A673 (cell line): ENCODE data around the gene UVRAG. TPM values are rescaled to one million over a fixed set of nuclear protein-coding genes. Genes with fewer than 3 reads are reported as not detected.

Experiments
- BruUV-seq: library from RNA; stranded (reverse); fragments of 400-500 nt; replicated peaks from 2 replicates; lab custom pipeline; 2021; lab: Mats Ljungman, UMichigan
- CTCF ChIA-PET: fragments of 300-600 bp; sonication (Branson Sonifier 250); formaldehyde crosslinking; loops from one replicate; lab custom pipeline; 2022; ENCODE audit warnings: antibody characterized with exemption; lab: Charles Lee
- POLR2A ChIA-PET: fragments of 300-600 bp; sonication (Branson Sonifier 250); formaldehyde crosslinking; loops from one replicate; lab custom pipeline; 2022; ENCODE audit warnings: antibody characterized with exemption; ENCODE audit not compliant: low non-redundant PET; lab: Charles Lee
- DNase-seq: peaks from one replicate; pipeline ENCODE4 v3.0.0-alpha.2; 2015; ENCODE audit warnings: low spot score
- H3K27ac ChIP-seq: fragments of 200-600 bp; sonication (generic); 2 replicates; pipeline ENCODE4 v1.5.1; 2016; ENCODE audit warnings: mixed run types, low read depth, mild to moderate bottlenecking, mixed read lengths, antibody characterized with exemption, low read length; ENCODE audit not compliant: poor library complexity, severe bottlenecking
- H3K27me3 ChIP-seq: fragments of 200-600 bp; sonication (generic); replicated peaks from 2 replicates; pipeline ENCODE4 v1.6.1; 2017; ENCODE audit warnings: mixed run types, low read depth, mild to moderate bottlenecking, mixed read lengths, antibody characterized with exemption, low read length; ENCODE audit not compliant: insufficient read depth, poor library complexity
- H3K36me3 ChIP-seq: fragments of 200-600 bp; sonication (generic); 2 replicates; pipeline ENCODE4 v1.6.1; 2016; ENCODE audit warnings: mixed run types, mild to moderate bottlenecking, mixed read lengths, antibody characterized with exemption, low read length; ENCODE audit not compliant: insufficient read depth, poor library complexity, severe bottlenecking
- H3K4me1 ChIP-seq: fragments of 200-600 bp; sonication (generic); 2 replicates; pipeline ENCODE4 v1.6.1; 2017; ENCODE audit warnings: mixed run types, mild to moderate bottlenecking, mixed read lengths, antibody characterized with exemption, low read length; ENCODE audit not compliant: insufficient read depth, poor library complexity, severe bottlenecking
- H3K4me3 ChIP-seq: fragments of 200-600 bp; sonication (generic); 2 replicates; pipeline ENCODE4 v1.5.1; 2016; ENCODE audit warnings: low read depth, mixed run types, mild to moderate bottlenecking, mixed read lengths, low read length; ENCODE audit not compliant: poor library complexity, severe bottlenecking
- H3K9me3 ChIP-seq: fragments of 200-600 bp; sonication (generic); 2 replicates; pipeline ENCODE4 v1.6.1; 2016; ENCODE audit warnings: mixed run types, low read depth, mild to moderate bottlenecking, mixed read lengths, antibody characterized with exemption, low read length; ENCODE audit not compliant: poor library complexity, severe bottlenecking
- CTCF ChIP-seq: fragments of 300-800, 200-600 bp; sonication (generic); conservative IDR thresholded peaks from 2 replicates; pipeline ENCODE4 v1.5.1; 2017; ENCODE audit warnings: low read depth, mild to moderate bottlenecking, antibody characterized with exemption, low read length, moderate library complexity, mixed read lengths
- EZH2 ChIP-seq: fragments of 200-600 bp; sonication (generic); IDR thresholded peaks from 2 replicates; pipeline ENCODE4 v1.6.1; 2017; ENCODE audit warnings: borderline replicate concordance, low read depth, mild to moderate bottlenecking, mixed read lengths, antibody characterized with exemption, low read length; ENCODE audit not compliant: poor library complexity, severe bottlenecking
- intact Hi-C: fragments of 100-400 bp; cut with micrococcal nuclease; formaldehyde crosslinking; loops from one replicate; pipeline ENCODE4 v1.10.0; 2022; ENCODE audit not compliant: unreplicated experiment
- total RNA-seq: library from RNA; stranded (reverse); gene quantifications from 2 replicates; pipeline ENCODE4 v1.2.3, GENCODE V29; 2021

Gene UVRAG
- total RNA-seq, 1 experiment from 2014 or later: 21.1 TPM

DNA sequence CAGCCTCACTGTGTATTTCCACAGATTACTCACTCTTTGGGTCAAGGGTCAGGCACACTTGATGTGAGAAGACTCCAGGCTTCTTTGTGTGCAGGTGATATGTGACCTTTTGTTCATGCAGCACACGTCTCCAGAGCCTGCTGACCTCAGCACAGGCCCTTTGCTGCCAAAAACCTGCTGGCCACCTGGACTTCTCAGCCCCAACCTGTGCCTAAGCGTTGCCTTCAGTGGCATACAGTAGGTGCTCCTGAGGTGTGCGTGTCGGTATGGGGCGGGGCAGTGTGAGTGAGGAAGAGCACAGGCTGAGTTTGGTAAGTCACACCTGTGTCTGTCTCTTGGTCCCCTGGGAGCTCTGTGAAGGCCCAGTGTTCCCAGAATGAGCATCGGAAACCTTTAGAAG lies 333.2 kb downstream of the UVRAG start:
- intact Hi-C loops: no loop called here
- CTCF ChIA-PET: no interaction called here

GRCh38 chr11:76148941-76149613 lies 334.1 kb downstream of the UVRAG start:
- Histone ChIP-seq H3K27ac (no peak overlapping the region), H3K36me3 (no peaks in the 10 kb centered on the region), H3K9me3 (no peaks in the 10 kb centered on the region), H3K27me3 (no peaks in the 10 kb centered on the region), H3K4me3 (no peak overlapping the region), H3K4me1 (no peaks in the 10 kb centered on the region)
- BruUV-seq: no TSS peak
- POLR2A ChIA-PET: no interaction called here
- TF ChIP-seq EZH2: no peak
- TF ChIP-seq CTCF: no peak
- intact Hi-C loops: no loop called here
- no peak for DNase-seq
- CTCF ChIA-PET: no interaction called here

More for the DNA sequence above, 333.2 kb downstream of the UVRAG start:
- POLR2A ChIA-PET: no interaction called here
- no peak for TF ChIP-seq CTCF
- TF ChIP-seq EZH2: no peak
- H3K27me3 ChIP-seq: no peaks in the 10 kb centered on the region
- H3K9me3 ChIP-seq: no peaks in the 10 kb centered on the region
- H3K4me3 ChIP-seq: no peak overlapping the region
- no peak overlapping the region for H3K27ac ChIP-seq
- no peak for DNase-seq
- BruUV-seq: no TSS peak
- no peaks in the 10 kb centered on the region for H3K4me1 ChIP-seq
- H3K36me3 ChIP-seq: no peaks in the 10 kb centered on the region

- H3K27me3 ChIP-seq: no peaks in the 10 kb centered on the region
- no TSS peak for BruUV-seq
- no peak for DNase-seq
- no peaks in the 10 kb centered on the region for H3K36me3 ChIP-seq
- no peak overlapping the region for H3K4me3 ChIP-seq
- ChIA-PET POLR2A (no interaction called here), CTCF (no interaction called here)
- intact Hi-C loops: loop anchor here (5.0 kb wide), 1 partner anchor 347 kb away; no protein-coding TSS in a partner anchor
- H3K27ac ChIP-seq: no peak overlapping the region
- H3K4me1 ChIP-seq: no peaks in the 10 kb centered on the region
- TF ChIP-seq CTCF (no peak), EZH2 (no peak)
- no peaks in the 10 kb centered on the region for H3K9me3 ChIP-seq
These were observed 334.7 kb downstream of the UVRAG start for GRCh38 chr11:76149713-76150112.
